GM18951 (cell line): ENCODE results near the gene NECTIN1.

Experiments used
- POLR2A ChIP-seq: IDR thresholded peaks from 4 replicates; pipeline ENCODE4 v1.6.1; 2011; ENCODE audit warnings: mild to moderate bottlenecking; ENCODE audit not compliant: insufficient read length, insufficient read depth; ENCODE audit errors: extremely low read depth
- in situ Hi-C: fragments of 300-500 bp; cut with MboI; formaldehyde crosslinking; loops from one replicate; pipeline ENCODE4 v1.12.0; 2022; ENCODE audit warnings: low sequenced_read_pairs, mixed read lengths, inconsistent platforms; ENCODE audit not compliant: unreplicated experiment

The NECTIN1 gene, protein sequence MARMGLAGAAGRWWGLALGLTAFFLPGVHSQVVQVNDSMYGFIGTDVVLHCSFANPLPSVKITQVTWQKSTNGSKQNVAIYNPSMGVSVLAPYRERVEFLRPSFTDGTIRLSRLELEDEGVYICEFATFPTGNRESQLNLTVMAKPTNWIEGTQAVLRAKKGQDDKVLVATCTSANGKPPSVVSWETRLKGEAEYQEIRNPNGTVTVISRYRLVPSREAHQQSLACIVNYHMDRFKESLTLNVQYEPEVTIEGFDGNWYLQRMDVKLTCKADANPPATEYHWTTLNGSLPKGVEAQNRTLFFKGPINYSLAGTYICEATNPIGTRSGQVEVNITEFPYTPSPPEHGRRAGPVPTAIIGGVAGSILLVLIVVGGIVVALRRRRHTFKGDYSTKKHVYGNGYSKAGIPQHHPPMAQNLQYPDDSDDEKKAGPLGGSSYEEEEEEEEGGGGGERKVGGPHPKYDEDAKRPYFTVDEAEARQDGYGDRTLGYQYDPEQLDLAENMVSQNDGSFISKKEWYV

DNA sequence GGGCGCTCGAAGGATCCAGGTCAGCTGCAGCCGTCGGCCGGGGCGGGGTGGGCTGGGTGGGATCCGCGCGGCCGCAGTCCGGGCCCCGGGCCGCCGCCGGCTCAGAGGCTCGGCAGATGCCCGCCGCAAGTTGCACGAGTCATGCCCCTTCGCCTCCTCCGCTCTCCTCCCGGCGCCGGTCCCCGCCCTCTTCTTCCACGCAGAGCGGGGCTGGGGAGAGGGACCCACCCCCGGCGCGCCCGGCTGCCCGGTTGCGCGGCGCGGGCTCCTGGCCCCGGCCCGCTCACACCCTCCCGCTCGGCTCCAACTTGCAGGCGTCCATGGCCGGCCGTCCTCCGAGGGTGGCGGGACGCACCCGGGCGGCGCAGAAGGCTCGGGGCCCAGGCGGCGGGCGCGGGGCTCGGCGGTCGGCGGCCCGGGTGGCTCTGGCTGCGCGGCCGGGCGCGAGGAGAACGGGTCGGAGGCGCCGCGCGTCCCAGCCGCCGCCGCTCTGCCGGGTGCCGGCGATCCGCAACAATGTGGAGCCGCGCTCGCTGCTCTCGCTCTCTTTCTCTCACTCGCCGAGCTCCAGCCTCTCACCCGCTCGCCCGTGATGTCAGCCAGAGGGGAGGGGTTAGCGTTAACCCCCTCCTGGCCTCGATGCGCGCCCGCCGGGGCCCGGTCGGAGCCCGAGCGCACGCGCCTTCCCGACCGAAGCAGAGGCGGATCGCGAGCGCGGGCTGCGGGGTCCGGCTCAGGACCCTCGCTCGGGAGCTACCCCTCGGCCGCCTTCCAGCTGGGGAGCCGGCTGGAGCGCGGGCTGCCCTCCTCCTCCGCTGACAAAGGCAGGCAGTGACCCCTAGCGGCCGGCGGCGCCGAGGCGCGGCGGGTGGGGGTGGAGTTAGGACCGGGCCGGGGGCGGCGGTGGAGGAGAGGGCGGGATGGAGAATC lies at the start of gene NECTIN1:
NECTIN1 (minus strand) TSS at position 550 of the 930 bp plus-strand sequence. CDS start 647 bp downstream, outside the sequence.
- peak; percentile 76 for TF ChIP-seq POLR2A
- in situ Hi-C loops = no loop called here

DNA sequence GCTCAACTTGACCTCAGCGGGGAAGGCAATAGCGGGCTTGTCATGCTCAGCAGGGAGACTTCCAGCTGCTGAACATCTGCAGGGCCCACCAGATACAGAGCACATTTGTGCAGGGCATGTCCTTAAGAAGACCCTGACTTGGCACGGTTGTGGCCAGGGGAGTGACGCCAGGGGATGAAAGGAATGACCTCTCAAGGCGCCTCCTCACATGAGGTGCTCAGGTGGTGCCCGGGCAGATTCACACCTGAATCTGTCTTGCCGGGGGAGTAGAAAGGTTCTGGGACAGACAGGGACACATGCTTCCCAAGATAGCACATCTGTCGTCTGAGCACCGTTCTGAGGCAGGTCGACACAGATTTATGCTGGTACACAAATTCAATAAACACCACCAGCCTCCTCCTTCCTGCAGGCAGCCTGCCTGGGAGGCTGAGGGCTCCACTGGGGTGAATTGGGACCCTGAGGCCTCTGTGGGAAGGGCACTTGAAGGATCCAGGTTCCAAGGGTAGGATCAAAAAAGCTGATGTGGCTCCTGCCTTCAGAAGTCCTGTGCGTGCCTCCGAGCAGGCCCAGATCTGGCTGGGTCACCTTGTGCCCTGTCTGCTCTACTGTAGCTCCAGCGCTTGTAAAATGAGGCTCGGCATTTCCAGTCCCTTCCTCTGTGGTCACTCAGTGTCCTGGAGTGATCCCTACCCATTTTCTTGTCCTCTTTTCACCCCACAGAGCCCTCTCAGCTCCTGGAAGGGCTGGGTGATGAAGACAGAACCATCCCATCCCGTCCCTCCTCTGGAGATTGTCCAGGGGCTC lies 49.6 kb upstream of the NECTIN1 start:
- no peak for TF ChIP-seq POLR2A
- in situ Hi-C loops = no loop called here

DNA sequence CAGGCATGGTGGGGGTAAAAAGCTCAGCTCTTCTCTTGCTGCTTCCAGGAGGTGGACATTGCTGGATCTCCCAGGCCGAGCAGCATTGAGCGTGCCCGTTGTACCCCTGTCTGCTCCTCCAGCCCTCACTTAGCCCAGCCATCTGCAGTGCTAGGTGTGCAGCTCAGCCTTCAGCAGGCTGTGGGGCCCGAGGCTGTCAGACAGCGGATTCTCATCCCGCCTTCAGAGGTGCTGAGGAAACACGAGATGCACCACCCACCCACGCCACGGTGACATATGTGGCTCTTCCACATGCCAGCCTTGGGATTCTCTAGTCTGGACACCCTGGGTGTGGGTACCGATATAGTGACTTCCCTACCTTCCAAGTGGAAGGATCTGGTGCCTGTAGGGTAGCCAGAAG lies 48.9 kb upstream of the NECTIN1 start:
- in situ Hi-C loops = no loop called here
- no peak for TF ChIP-seq POLR2A

DNA sequence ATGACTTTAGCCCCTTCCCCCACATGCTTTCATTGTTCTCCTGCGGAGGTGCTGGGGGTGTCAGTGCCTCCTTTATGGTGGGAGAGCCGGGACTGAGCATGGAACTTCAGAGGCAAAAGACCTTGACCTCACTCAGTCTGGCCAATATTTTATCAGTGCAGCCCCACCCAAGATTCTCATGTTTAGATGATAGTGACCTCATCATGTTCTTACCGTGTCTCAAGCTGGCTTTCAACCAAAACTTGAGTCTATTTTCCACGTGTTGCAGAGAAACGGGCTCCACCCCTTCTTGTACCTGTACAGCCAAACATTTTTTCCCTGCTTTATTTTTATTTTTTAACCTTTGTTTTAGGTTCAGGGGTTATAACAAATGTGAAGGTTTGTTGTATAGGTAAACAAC lies 47.7 kb upstream of the NECTIN1 start:
- in situ Hi-C loops = no loop called here
- no peak for TF ChIP-seq POLR2A

DNA sequence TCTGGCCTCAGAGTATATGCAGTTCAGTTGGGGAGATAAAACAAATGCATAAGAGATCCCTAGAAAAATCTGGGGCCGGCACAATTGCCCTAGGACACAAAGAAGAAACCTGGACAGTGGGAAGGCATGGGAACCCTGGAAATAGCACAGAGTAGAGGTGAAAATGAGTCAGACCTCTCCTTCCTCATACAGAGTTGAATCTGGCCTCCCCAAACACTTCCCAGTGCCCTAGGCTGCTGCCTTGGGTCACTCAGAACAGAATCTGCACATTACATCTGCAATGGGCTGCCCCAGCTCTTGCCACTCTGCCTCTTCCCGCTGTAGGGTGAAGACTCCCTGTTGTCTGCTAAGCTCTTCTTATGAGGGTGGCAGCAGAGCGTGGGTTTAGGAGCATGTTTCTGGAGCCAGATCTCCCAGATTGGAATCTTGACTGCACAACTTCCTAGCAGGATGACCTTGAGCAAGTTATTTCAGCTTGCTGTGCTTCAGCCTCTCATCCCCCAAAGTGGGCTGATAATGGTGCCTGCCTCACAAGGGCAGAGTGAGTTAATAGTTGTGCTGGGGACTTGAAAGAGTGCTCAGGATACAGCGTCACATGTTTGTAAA lies 47.1 kb upstream of the NECTIN1 start:
- no peak for TF ChIP-seq POLR2A
- in situ Hi-C loops = no loop called here

DNA sequence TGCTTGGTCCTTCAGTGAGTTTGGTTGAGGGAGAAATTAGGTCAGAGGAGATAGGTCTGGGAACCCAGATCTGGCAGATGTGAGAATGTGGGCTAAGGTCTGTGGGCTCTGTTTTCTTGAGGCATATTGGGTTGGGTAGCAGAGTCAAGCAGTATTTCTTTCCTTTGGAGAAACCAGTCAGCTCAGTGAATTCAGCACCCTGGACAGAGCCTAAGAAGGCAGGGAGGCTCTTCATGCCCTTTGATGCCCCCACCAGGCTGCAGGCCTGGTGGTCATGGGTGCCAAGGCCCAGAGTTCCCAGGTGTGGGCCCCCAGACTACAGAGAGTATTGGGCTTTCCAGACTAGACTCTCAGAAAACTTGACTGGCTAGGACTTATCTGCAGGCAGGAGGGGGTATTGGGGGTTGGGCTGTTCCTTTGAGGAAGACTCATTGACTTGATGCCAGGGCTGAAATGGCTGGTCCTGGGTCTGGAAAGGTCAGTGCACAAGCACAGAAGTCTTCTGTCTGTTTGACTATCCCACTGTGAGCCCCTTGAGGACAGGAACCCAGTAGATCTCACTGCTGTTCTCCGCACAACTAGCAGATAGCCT lies 45.3 kb upstream of the NECTIN1 start:
- TF ChIP-seq POLR2A = no peak
- in situ Hi-C loops = no loop called here

DNA sequence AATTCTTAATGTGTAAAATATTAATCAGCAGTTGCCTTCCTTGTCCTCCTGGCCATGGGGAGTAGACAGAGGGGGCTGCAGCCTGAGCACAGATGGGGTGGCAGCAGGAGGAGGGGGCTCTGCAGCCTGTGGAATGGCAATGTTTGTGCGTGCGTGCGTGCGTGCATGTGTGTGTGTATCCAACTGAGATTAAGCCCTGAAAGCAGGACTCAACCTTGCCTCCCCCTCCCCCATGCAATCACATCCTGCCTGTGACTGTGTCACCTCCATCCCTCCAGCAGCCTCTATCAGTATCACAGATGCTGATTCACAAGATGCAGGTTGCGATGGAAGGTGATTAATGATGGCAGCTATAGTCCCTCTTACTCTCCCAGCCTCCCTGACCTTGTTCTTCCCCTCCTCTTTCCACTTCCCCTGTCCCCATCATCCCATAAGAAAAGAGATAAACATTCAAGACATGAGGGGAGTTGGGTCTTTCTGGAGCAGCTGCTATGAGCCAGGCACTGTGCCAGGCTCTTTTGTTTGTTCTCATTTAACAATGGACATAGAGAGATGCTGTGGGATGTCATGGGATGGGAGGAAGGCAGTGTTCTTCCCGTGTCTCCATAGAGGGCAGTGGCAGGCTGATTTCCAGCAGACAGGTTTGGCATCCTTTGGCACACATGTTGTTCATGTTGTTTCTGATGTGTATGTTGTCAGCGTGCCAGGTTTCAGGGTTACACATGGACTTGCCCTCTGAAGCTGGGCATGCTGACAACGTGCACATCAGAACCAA lies 43.8 kb upstream of the NECTIN1 start:
- in situ Hi-C loops = no loop called here
- TF ChIP-seq POLR2A = no peak

DNA sequence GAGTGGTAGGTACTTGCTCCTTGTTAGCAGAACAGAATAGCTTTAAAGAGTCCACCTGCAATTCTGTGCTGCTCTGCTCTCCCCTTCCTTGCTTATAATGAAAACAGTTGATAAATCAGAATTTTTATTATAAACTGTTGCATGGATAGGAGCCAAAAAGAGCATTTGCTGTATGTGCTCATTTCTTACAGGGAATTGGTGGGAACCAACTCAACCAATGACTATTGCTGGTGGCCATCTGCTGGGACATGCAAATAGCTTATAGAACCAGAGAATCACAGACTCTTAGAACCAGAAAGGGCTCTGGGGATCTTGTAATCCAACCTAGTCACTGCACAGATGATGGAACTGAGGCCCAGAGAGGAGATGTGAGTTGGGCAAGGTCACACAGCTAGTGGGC lies 43.1 kb upstream of the NECTIN1 start:
- in situ Hi-C loops = no loop called here
- no peak for TF ChIP-seq POLR2A

DNA sequence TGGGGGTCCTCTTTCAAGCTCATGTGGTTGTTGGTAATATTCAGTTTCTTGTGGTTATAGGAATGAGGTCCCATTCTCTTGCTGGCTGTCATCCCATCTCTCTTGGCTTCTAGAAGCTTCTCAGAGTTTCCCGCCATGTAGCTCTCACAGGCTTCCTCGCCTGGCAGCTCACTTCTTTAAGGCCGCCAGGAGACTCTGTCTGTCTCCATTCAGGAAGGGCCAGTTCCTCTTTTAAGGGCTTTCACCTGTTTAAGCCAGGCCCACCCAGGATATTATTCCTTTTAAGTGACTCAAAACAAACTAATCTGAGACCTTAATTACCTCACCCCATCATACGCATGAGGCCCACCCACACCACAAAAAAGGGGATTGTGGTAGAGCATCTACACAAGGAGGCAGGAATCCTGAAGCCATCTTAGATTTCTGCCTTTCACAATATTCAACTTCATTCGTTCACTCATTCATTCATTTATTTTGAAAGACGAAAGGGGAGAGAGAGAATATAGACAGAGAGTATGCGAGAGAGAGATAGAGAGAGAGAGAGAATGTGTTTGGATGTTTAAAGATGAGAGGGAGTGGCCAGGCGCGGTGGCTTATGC lies 42.3 kb upstream of the NECTIN1 start:
- in situ Hi-C loops = no loop called here
- no peak for TF ChIP-seq POLR2A

DNA sequence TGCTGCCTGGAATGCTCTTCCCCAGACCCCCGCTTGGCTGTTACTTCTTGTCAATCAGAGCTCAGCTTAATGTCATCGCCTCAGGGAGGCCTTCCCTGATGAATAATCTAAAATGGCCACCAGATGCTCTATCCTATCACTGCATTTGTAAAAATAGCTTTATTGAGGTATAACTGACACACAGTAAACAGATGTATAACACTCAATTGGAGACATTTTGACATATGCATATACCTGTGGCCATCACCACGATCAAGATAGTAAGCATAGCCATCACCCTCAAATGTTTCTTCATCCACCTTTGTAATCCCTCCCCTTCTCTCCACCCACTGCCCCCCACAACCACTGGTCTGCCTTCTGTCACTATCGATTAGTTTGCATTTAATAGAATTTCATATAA lies 36.6 kb upstream of the NECTIN1 start:
- in situ Hi-C loops = no loop called here
- TF ChIP-seq POLR2A = no peak
